Endothelial cell (in vitro differentiated cells): ENCODE data around the gene ZNF385B. TPM values are rescaled to one million over a fixed set of nuclear protein-coding genes. Genes with fewer than 3 reads are reported as not detected.

Experiments
- DNase-seq: peaks from one replicate; pipeline ENCODE4 v3.0.0; 2021; ENCODE audit warnings: low spot score
- H3K27ac Mint-ChIP-seq: one replicate; pipeline ENCODE4 v1.8.0; 2021; ENCODE audit warnings: mixed read lengths, inconsistent platforms; ENCODE audit not compliant: unreplicated experiment
- H3K27me3 Mint-ChIP-seq: one replicate; pipeline ENCODE4 v1.8.0; 2021; ENCODE audit warnings: mild to moderate bottlenecking, moderate library complexity, mixed read lengths, inconsistent platforms; ENCODE audit not compliant: unreplicated experiment
- H3K36me3 Mint-ChIP-seq: one replicate; pipeline ENCODE4 v1.8.0; 2021; ENCODE audit warnings: mild to moderate bottlenecking, low read depth, mixed read lengths, inconsistent platforms; ENCODE audit not compliant: unreplicated experiment
- H3K4me1 Mint-ChIP-seq: one replicate; pipeline ENCODE4 v1.8.0; 2021; ENCODE audit warnings: mild to moderate bottlenecking, mixed read lengths, inconsistent platforms; ENCODE audit not compliant: unreplicated experiment
- H3K4me3 Mint-ChIP-seq: one replicate; pipeline ENCODE4 v1.8.0; 2021; ENCODE audit warnings: mild to moderate bottlenecking, mixed read lengths, inconsistent platforms; ENCODE audit not compliant: unreplicated experiment
- H3K9me3 Mint-ChIP-seq: one replicate; pipeline ENCODE4 v1.8.0; 2021; ENCODE audit warnings: mixed read lengths, inconsistent platforms; ENCODE audit not compliant: unreplicated experiment
- microRNA-seq: library from miRNA; unstranded; fragments of <30 nt; microRNA quantifications from one replicate; pipeline ENCODE4, GENCODE V29; 2020; ENCODE audit not compliant: unreplicated experiment
- total RNA-seq: library from RNA; stranded (reverse); fragmentation: NEBNext Ultra II Directional; extraction: Animal tissue kit (Norgen Biotek cat#: 25700); gene quantifications from one replicate; pipeline ENCODE4 v1.2.1, GENCODE V29; 2021; ENCODE audit not compliant: unreplicated experiment
- TF ChIP-seq, protein P1 (sequence below): fragments of 200-600 bp; sonication (generic); IDR thresholded peaks from one replicate; pipeline ENCODE4 v1.5.0; 2021; ENCODE audit warnings: antibody characterized with exemption; ENCODE audit not compliant: unreplicated experiment

The ZNF385B gene
- total RNA-seq, 1 donor from 2014 or later, result 0.49 TPM

DNA sequence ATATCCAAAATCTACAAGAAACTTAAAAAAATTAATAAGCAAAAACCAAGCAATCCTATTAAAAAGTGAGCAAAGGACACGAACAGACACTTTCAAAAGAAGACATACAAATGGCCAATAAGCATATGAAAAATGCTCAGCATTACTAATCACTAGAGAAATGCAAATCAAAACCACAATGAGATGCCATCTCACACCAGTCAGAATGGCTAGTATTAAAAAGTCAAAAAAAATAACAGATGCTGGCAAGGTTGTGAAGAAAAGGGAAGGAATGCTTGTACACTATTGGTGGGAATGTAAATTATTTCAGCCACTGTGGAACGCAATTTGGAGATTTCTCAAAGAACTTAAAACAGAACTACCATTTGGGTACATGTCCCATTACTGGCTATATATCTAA is 467.9 kb downstream of the ZNF385B start:
- Mint-ChIP-seq H3K4me1 (no peaks in the 10 kb centered on the region), H3K27me3 (no peaks in the 10 kb centered on the region), H3K4me3 (no peak overlapping the region), H3K9me3 (no peaks in the 10 kb centered on the region), H3K36me3 (no peaks in the 10 kb centered on the region), H3K27ac (no peak overlapping the region)
- no peak for DNase-seq
- TF ChIP-seq, protein P1, sequence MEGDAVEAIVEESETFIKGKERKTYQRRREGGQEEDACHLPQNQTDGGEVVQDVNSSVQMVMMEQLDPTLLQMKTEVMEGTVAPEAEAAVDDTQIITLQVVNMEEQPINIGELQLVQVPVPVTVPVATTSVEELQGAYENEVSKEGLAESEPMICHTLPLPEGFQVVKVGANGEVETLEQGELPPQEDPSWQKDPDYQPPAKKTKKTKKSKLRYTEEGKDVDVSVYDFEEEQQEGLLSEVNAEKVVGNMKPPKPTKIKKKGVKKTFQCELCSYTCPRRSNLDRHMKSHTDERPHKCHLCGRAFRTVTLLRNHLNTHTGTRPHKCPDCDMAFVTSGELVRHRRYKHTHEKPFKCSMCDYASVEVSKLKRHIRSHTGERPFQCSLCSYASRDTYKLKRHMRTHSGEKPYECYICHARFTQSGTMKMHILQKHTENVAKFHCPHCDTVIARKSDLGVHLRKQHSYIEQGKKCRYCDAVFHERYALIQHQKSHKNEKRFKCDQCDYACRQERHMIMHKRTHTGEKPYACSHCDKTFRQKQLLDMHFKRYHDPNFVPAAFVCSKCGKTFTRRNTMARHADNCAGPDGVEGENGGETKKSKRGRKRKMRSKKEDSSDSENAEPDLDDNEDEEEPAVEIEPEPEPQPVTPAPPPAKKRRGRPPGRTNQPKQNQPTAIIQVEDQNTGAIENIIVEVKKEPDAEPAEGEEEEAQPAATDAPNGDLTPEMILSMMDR, result no peak

Small RNA genes within 50 kb of the gene (microRNA-seq; reads per million reads assigned to microRNA genes)
- not detected for gene MIR1258

Other genes starting within 250 kb of the ZNF385B start
- gene CWC22, start 145.7 kb upstream of the ZNF385B start, total RNA-seq, result 16.9 TPM